ENCODE measurements around the gene GNAI1. TPM values are rescaled to one million over a fixed set of nuclear protein-coding genes. Genes with fewer than 3 reads are reported as not detected.

GNAI1 gene
- total and polyA plus RNA-seq, 4 donors: 66.3 to 155 (median 104) TPM

- DNase-seq (ENCODE audit: low read depth in 4 of 6, low spot score in 6 of 6): no peak
- Histone ChIP-seq H3K27me3 (ENCODE audit: control insufficient read depth, insufficient read depth, low read length) (no peaks in the 10 kb centered on the region), H3K9me3 (ENCODE audit: control insufficient read depth, insufficient read depth, low read length) (no peaks in the 10 kb centered on the region), H3K4me1 (ENCODE audit: control insufficient read depth, insufficient read depth, low read length) (no peaks in the 10 kb centered on the region), H3K4me3 (ENCODE audit: low read depth, low read length) (no peak overlapping the region), H3K36me3 (ENCODE audit: control insufficient read depth, insufficient read depth, low read length) (no peaks in the 10 kb centered on the region), H3K27ac (ENCODE audit: low read depth, low read length) (no peak overlapping the region)
- 100% methylated on average over 2 of the region's 4 CpGs for WGBS (ENCODE audit: insufficient coverage)
These were observed 34.4 kb upstream of the GNAI1 start for GRCh38 chr7:80100254-80100653.

- H3K36me3 ChIP-seq (ENCODE audit: control insufficient read depth, insufficient read depth, low read length): no peaks in the 10 kb centered on the region
- H3K9me3 ChIP-seq (ENCODE audit: control insufficient read depth, insufficient read depth, low read length): no peaks in the 10 kb centered on the region
- H3K27ac ChIP-seq (ENCODE audit: low read depth, low read length): no peak overlapping the region
- 91% methylated on average over 3 of the region's 3 CpGs for WGBS (ENCODE audit: insufficient coverage)
- H3K4me3 ChIP-seq (ENCODE audit: low read depth, low read length): no peak overlapping the region
- no peaks in the 10 kb centered on the region for H3K4me1 ChIP-seq (ENCODE audit: control insufficient read depth, insufficient read depth, low read length)
- no peaks in the 10 kb centered on the region for H3K27me3 ChIP-seq (ENCODE audit: control insufficient read depth, insufficient read depth, low read length)
- DNase-seq (ENCODE audit: low read depth in 4 of 6, low spot score in 6 of 6): no peak
These were observed 28.8 kb upstream of the GNAI1 start for GRCh38 chr7:80105701-80106408.

GRCh38 chr7:80106498-80107113, 28.0 kb upstream of the GNAI1 start:
- H3K4me3 ChIP-seq (ENCODE audit: low read depth, low read length): no peak overlapping the region
- WGBS (ENCODE audit: insufficient coverage): no CpG with 5 or more reads among the region's 2 CpGs

GRCh38 chr7:80107278-80107677, 27.4 kb upstream of the GNAI1 start:
- no CpG with 5 or more reads among the region's 1 CpG for WGBS (ENCODE audit: insufficient coverage)
- Histone ChIP-seq H3K4me1 (ENCODE audit: control insufficient read depth, insufficient read depth, low read length) (no peaks in the 10 kb centered on the region), H3K9me3 (ENCODE audit: control insufficient read depth, insufficient read depth, low read length) (no peaks in the 10 kb centered on the region), H3K27ac (ENCODE audit: low read depth, low read length) (no peak overlapping the region), H3K4me3 (ENCODE audit: low read depth, low read length) (no peak overlapping the region), H3K27me3 (ENCODE audit: control insufficient read depth, insufficient read depth, low read length) (no peaks in the 10 kb centered on the region), H3K36me3 (ENCODE audit: control insufficient read depth, insufficient read depth, low read length) (no peaks in the 10 kb centered on the region)
- no peak for DNase-seq (ENCODE audit: low read depth in 4 of 6, low spot score in 6 of 6)

More at GRCh38 chr7:80106498-80107113, 28.0 kb upstream of the GNAI1 start:
- Histone ChIP-seq H3K27ac (ENCODE audit: low read depth, low read length) (no peak overlapping the region), H3K27me3 (ENCODE audit: control insufficient read depth, insufficient read depth, low read length) (no peaks in the 10 kb centered on the region), H3K4me1 (ENCODE audit: control insufficient read depth, insufficient read depth, low read length) (no peaks in the 10 kb centered on the region), H3K36me3 (ENCODE audit: control insufficient read depth, insufficient read depth, low read length) (no peaks in the 10 kb centered on the region), H3K9me3 (ENCODE audit: control insufficient read depth, insufficient read depth, low read length) (no peaks in the 10 kb centered on the region)
- DNase-seq (ENCODE audit: low read depth in 4 of 6, low spot score in 6 of 6): no peak

GRCh38 chr7:80110376-80110775, 24.3 kb upstream of the GNAI1 start:
- Histone ChIP-seq H3K27ac (ENCODE audit: low read depth, low read length) (no peak overlapping the region), H3K4me3 (ENCODE audit: low read depth, low read length) (no peak overlapping the region), H3K4me1 (ENCODE audit: control insufficient read depth, insufficient read depth, low read length) (no peaks in the 10 kb centered on the region), H3K36me3 (ENCODE audit: control insufficient read depth, insufficient read depth, low read length) (no peaks in the 10 kb centered on the region), H3K9me3 (ENCODE audit: control insufficient read depth, insufficient read depth, low read length) (no peaks in the 10 kb centered on the region), H3K27me3 (ENCODE audit: control insufficient read depth, insufficient read depth, low read length) (no peaks in the 10 kb centered on the region)
- DNase-seq (ENCODE audit: low read depth in 4 of 6, low spot score in 6 of 6): no peak
- 100% methylated on average over 1 of the region's 5 CpGs for WGBS (ENCODE audit: insufficient coverage)

- H3K9me3 ChIP-seq (ENCODE audit: control insufficient read depth, insufficient read depth, low read length): no peaks in the 10 kb centered on the region
- 42% methylated on average over 2 of the region's 4 CpGs for WGBS (ENCODE audit: insufficient coverage)
- H3K4me1 ChIP-seq (ENCODE audit: control insufficient read depth, insufficient read depth, low read length): no peaks in the 10 kb centered on the region
- no peak overlapping the region for H3K27ac ChIP-seq (ENCODE audit: low read depth, low read length)
- H3K27me3 ChIP-seq (ENCODE audit: control insufficient read depth, insufficient read depth, low read length): no peaks in the 10 kb centered on the region
- DNase-seq (ENCODE audit: low read depth in 4 of 6, low spot score in 6 of 6): no peak
- H3K36me3 ChIP-seq (ENCODE audit: control insufficient read depth, insufficient read depth, low read length): no peaks in the 10 kb centered on the region
- H3K4me3 ChIP-seq (ENCODE audit: low read depth, low read length): no peak overlapping the region
These were observed 20.5 kb upstream of the GNAI1 start for GRCh38 chr7:80114159-80114558.

- WGBS (ENCODE audit: insufficient coverage): 44% methylated on average over 1 of the region's 4 CpGs
These were observed 9.9 kb upstream of the GNAI1 start for GRCh38 chr7:80124526-80125264.

GRCh38 chr7:80127412-80128160, 7.0 kb upstream of the GNAI1 start:
- Histone ChIP-seq H3K27me3 (ENCODE audit: control insufficient read depth, insufficient read depth, low read length) (no peaks in the 10 kb centered on the region), H3K36me3 (ENCODE audit: control insufficient read depth, insufficient read depth, low read length) (no peaks in the 10 kb centered on the region), H3K27ac (ENCODE audit: low read depth, low read length) (peak overlapping the region; percentile 26), H3K4me3 (ENCODE audit: low read depth, low read length) (no peak overlapping the region), H3K9me3 (ENCODE audit: control insufficient read depth, insufficient read depth, low read length) (no peaks in the 10 kb centered on the region), H3K4me1 (ENCODE audit: control insufficient read depth, insufficient read depth, low read length) (peaks cover 5% of the 10 kb centered on the region)
- 100% methylated on average over 1 of the region's 1 CpG for WGBS (ENCODE audit: insufficient coverage)
- DNase-seq (ENCODE audit: low read depth in 4 of 6, low spot score in 6 of 6): peak in 4 of 6 donors; percentile 33 to 88 (median 63)

More at GRCh38 chr7:80124526-80125264, 9.9 kb upstream of the GNAI1 start:
- H3K27me3 ChIP-seq (ENCODE audit: control insufficient read depth, insufficient read depth, low read length): no peaks in the 10 kb centered on the region
- H3K36me3 ChIP-seq (ENCODE audit: control insufficient read depth, insufficient read depth, low read length): no peaks in the 10 kb centered on the region
- H3K4me1 ChIP-seq (ENCODE audit: control insufficient read depth, insufficient read depth, low read length): peaks cover 5% of the 10 kb centered on the region
- no peak overlapping the region for H3K4me3 ChIP-seq (ENCODE audit: low read depth, low read length)
- no peak overlapping the region for H3K27ac ChIP-seq (ENCODE audit: low read depth, low read length)
- no peak for DNase-seq (ENCODE audit: low read depth in 4 of 6, low spot score in 6 of 6)
- no peaks in the 10 kb centered on the region for H3K9me3 ChIP-seq (ENCODE audit: control insufficient read depth, insufficient read depth, low read length)

GRCh38 chr7:80128918-80129317, 5.7 kb upstream of the GNAI1 start:
- 92% methylated on average over 2 of the region's 3 CpGs for WGBS (ENCODE audit: insufficient coverage)
- DNase-seq (ENCODE audit: low read depth in 4 of 6, low spot score in 6 of 6): no peak
- Histone ChIP-seq H3K4me3 (ENCODE audit: low read depth, low read length) (no peak overlapping the region), H3K27me3 (ENCODE audit: control insufficient read depth, insufficient read depth, low read length) (no peaks in the 10 kb centered on the region), H3K27ac (ENCODE audit: low read depth, low read length) (no peak overlapping the region), H3K36me3 (ENCODE audit: control insufficient read depth, insufficient read depth, low read length) (no peaks in the 10 kb centered on the region), H3K4me1 (ENCODE audit: control insufficient read depth, insufficient read depth, low read length) (peaks cover 5% of the 10 kb centered on the region), H3K9me3 (ENCODE audit: control insufficient read depth, insufficient read depth, low read length) (no peaks in the 10 kb centered on the region)
